ENCODE measurements around the gene FAM131B. TPM values are rescaled to one million over a fixed set of nuclear protein-coding genes. Genes with fewer than 3 reads are reported as not detected.

The FAM131B gene
- total RNA-seq, 1 donor from 2014 or later: 15.5 TPM

GRCh38 chr7:143322760-143323633, 39.5 kb downstream of the FAM131B start:
- TF ChIP-seq CTCF (conservative IDR thresholded peaks at IDR 0.05): no peak
- Mint-ChIP-seq H3K9me3 (no peaks in the 10 kb centered on the region), H3K27me3 (ENCODE audit: low read depth) (no peaks in the 10 kb centered on the region), H3K36me3 (ENCODE audit: low read depth) (no peaks in the 10 kb centered on the region), H3K27ac (ENCODE audit: unreplicated experiment) (peak overlapping the region; percentile 75), H3K4me1 (peaks cover 17% of the 10 kb centered on the region), H3K4me3 (no peak overlapping the region)
- DNase-seq (ENCODE audit: low read depth, low spot score): no peak

GRCh38 chr7:143321734-143322133, 40.8 kb downstream of the FAM131B start:
- Mint-ChIP-seq H3K4me3 (no peak overlapping the region), H3K9me3 (no peaks in the 10 kb centered on the region), H3K4me1 (peaks cover 17% of the 10 kb centered on the region), H3K27ac (ENCODE audit: unreplicated experiment) (no peak overlapping the region), H3K36me3 (ENCODE audit: low read depth) (no peaks in the 10 kb centered on the region), H3K27me3 (ENCODE audit: low read depth) (no peaks in the 10 kb centered on the region)
- DNase-seq (ENCODE audit: low read depth, low spot score): no peak
- no peak for TF ChIP-seq CTCF (conservative IDR thresholded peaks at IDR 0.05)

GRCh38 chr7:143321242-143321641, 41.3 kb downstream of the FAM131B start:
- Mint-ChIP-seq H3K27ac (ENCODE audit: unreplicated experiment) (no peak overlapping the region), H3K27me3 (ENCODE audit: low read depth) (no peaks in the 10 kb centered on the region), H3K9me3 (no peaks in the 10 kb centered on the region), H3K36me3 (ENCODE audit: low read depth) (no peaks in the 10 kb centered on the region), H3K4me3 (no peak overlapping the region), H3K4me1 (peaks cover 17% of the 10 kb centered on the region)
- no peak for DNase-seq (ENCODE audit: low read depth, low spot score)
- no peak for TF ChIP-seq CTCF (conservative IDR thresholded peaks at IDR 0.05)

GRCh38 chr7:143320620-143321019, 41.9 kb downstream of the FAM131B start:
- Mint-ChIP-seq H3K27ac (ENCODE audit: unreplicated experiment) (no peak overlapping the region), H3K4me3 (no peak overlapping the region), H3K4me1 (peaks cover 17% of the 10 kb centered on the region), H3K36me3 (ENCODE audit: low read depth) (no peaks in the 10 kb centered on the region), H3K27me3 (ENCODE audit: low read depth) (no peaks in the 10 kb centered on the region), H3K9me3 (no peaks in the 10 kb centered on the region)
- TF ChIP-seq CTCF (conservative IDR thresholded peaks at IDR 0.05): no peak
- DNase-seq (ENCODE audit: low read depth, low spot score): no peak

- no peak for TF ChIP-seq CTCF (conservative IDR thresholded peaks at IDR 0.05)
- Mint-ChIP-seq H3K4me1 (peaks cover 11% of the 10 kb centered on the region), H3K27me3 (ENCODE audit: low read depth) (no peaks in the 10 kb centered on the region), H3K27ac (ENCODE audit: unreplicated experiment) (no peak overlapping the region), H3K36me3 (ENCODE audit: low read depth) (peaks cover 5% of the 10 kb centered on the region), H3K9me3 (no peaks in the 10 kb centered on the region), H3K4me3 (no peak overlapping the region)
- no peak for DNase-seq (ENCODE audit: low read depth, low spot score)
These were observed 43.9 kb downstream of the FAM131B start for GRCh38 chr7:143318661-143319060.
